ENCODE measurements around the gene PAQR5. TPM values are rescaled to one million over a fixed set of nuclear protein-coding genes. Genes with fewer than 3 reads are reported as not detected.

PAQR5 gene
- total RNA-seq, 6 experiments from 2014 or later = 0.28 to 3.0 (median 0.98) TPM

DNA sequence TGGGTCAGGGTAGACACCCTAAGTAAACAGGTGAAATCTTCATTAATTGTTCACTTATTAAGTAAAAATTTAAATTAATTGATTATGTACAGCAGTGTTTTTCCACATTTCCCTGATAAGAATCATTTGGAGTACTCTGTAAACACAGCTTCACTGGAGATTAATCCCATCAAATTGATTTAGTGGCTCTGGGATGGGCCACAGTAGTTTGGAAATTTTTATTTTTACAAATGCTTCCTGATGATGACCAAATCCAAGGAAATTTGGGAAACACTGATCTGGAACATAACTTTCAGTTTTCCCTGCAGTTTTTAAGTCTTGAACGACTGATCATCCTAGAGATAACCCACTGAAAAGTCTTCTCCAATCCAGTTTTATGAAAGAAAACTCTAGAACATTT is 135.1 kb downstream of the PAQR5 start:
- no peaks in the 10 kb centered on the region for H3K36me3 ChIP-seq
- peak in 1 of 4 donors; percentile 55 for ATAC-seq
- H3K4me3 ChIP-seq = no peak overlapping the region
- H3K4me1 ChIP-seq = no peaks in the 10 kb centered on the region
- no peak for DNase-seq
- no peak overlapping the region for H3K27ac ChIP-seq
- TF ChIP-seq CTCF (IDR thresholded peaks at IDR 0.05) = no peak
- TF ChIP-seq POLR2A (IDR thresholded peaks at IDR 0.05) = no peak
- no peaks in the 10 kb centered on the region for H3K27me3 ChIP-seq
- intact Hi-C loops (cut with DNase I) = no loop called here
- 27% methylated on average over 1 of the region's 1 CpG for WGBS (ENCODE audit: insufficient coverage, low coverage, low lambda C conversion rate, missing lambda C conversion rate)
- no peaks in the 10 kb centered on the region for H3K9me3 ChIP-seq

GRCh38 chr15:69434238-69434637 is 135.5 kb downstream of the PAQR5 start:
- H3K27me3 ChIP-seq = no peaks in the 10 kb centered on the region
- no peaks in the 10 kb centered on the region for H3K4me1 ChIP-seq
- no peak overlapping the region for H3K4me3 ChIP-seq
- ATAC-seq (no peak), DNase-seq (no peak)
- H3K27ac ChIP-seq = no peak overlapping the region
- intact Hi-C loops (cut with DNase I) = no loop called here
- no peak for TF ChIP-seq CTCF (IDR thresholded peaks at IDR 0.05)
- TF ChIP-seq POLR2A (IDR thresholded peaks at IDR 0.05) = no peak
- H3K36me3 ChIP-seq = no peaks in the 10 kb centered on the region
- 84% methylated on average over 5 of the region's 5 CpGs for WGBS (ENCODE audit: insufficient coverage, low coverage, low lambda C conversion rate, missing lambda C conversion rate)
- no peaks in the 10 kb centered on the region for H3K9me3 ChIP-seq

DNA sequence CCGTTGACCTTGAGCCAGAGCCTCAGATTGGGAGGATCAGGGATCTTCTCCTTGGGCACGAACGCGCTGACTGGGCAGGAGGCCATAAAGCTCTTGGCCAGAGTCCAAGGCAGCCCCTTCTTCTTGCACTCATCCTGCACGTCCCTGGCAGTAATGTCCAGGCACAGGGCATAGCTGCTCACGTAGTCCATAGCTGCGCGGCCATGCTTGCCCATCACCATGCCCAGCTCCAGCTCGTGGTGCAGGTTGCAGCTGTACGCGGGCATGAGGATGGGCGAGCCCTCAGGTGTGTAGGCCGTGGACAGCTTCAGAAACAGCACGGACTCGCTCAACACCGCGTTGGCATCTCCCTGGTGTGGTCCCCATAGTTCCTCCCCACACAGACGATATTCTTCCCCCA is 136.0 kb downstream of the PAQR5 start:
- H3K36me3 ChIP-seq = no peaks in the 10 kb centered on the region
- H3K27me3 ChIP-seq = no peaks in the 10 kb centered on the region
- ATAC-seq (no peak), DNase-seq (no peak)
- H3K4me3 ChIP-seq = no peak overlapping the region
- 94% methylated on average over 8 of the region's 18 CpGs for WGBS (ENCODE audit: insufficient coverage, low coverage, low lambda C conversion rate, missing lambda C conversion rate)
- no peak for TF ChIP-seq POLR2A (IDR thresholded peaks at IDR 0.05)
- no peak for TF ChIP-seq CTCF (IDR thresholded peaks at IDR 0.05)
- no peaks in the 10 kb centered on the region for H3K4me1 ChIP-seq
- intact Hi-C loops (cut with DNase I) = no loop called here
- H3K27ac ChIP-seq = no peak overlapping the region
- no peaks in the 10 kb centered on the region for H3K9me3 ChIP-seq

DNA sequence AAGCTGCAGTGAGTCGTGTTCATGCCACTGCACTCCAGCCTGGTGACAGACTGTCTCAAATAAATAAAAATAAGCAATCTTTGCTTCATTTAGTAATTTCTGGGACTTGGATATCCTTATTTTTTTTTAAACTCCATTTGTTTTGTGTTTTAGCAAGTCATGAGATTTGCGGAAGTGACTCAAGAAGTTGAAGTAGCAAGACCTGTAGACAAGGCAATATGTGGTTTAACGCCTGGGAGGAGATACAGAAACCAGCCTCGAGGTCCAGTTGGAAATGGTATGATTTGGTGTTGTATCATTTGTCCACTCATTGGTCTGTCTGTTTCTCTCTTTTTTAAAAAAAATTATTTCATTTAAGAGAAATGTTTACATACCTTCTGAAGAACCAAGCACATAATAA is 137.3 kb downstream of the PAQR5 start:
- H3K27ac ChIP-seq = no peak overlapping the region
- WGBS (ENCODE audit: insufficient coverage, low coverage, low lambda C conversion rate, missing lambda C conversion rate) = 86% methylated on average over 4 of the region's 4 CpGs
- no peak for DNase-seq
- no peak overlapping the region for H3K4me3 ChIP-seq
- H3K36me3 ChIP-seq = no peaks in the 10 kb centered on the region
- H3K27me3 ChIP-seq = no peaks in the 10 kb centered on the region
- H3K4me1 ChIP-seq = no peaks in the 10 kb centered on the region
- TF ChIP-seq POLR2A (IDR thresholded peaks at IDR 0.05) = no peak
- no peak for TF ChIP-seq CTCF (IDR thresholded peaks at IDR 0.05)
- ATAC-seq = no peak
- no peaks in the 10 kb centered on the region for H3K9me3 ChIP-seq
- intact Hi-C loops (cut with DNase I) = no loop called here

- DNase-seq (no peak), ATAC-seq (no peak)
- Histone ChIP-seq H3K4me3 (no peak overlapping the region), H3K27me3 (no peaks in the 10 kb centered on the region), H3K27ac (no peak overlapping the region), H3K36me3 (no peaks in the 10 kb centered on the region), H3K4me1 (no peaks in the 10 kb centered on the region), H3K9me3 (no peaks in the 10 kb centered on the region)
- TF ChIP-seq POLR2A (IDR thresholded peaks at IDR 0.05) (no peak), CTCF (IDR thresholded peaks at IDR 0.05) (no peak)
- 84% methylated on average over 4 of the region's 4 CpGs for WGBS (ENCODE audit: insufficient coverage, low coverage, low lambda C conversion rate, missing lambda C conversion rate)
- intact Hi-C loops (cut with DNase I) = no loop called here
These were observed 138.2 kb downstream of the PAQR5 start for GRCh38 chr15:69436951-69437350.

Measured in right lobe of liver (tissue), 6 donors.